Mesendoderm (in vitro differentiated cells): ENCODE data around the gene PCDHGA7.
"Not testable (repeated sequence)": the region's sequence is repeated elsewhere in the genome, so short reads cannot be mapped to it uniquely, and the experiment has no call there.

Source experiments
- DNase-seq: peaks from one replicate; pipeline ENCODE4 v3.0.0; 2013
- H2AK5ac ChIP-seq: 2 replicates; pipeline ENCODE4 v1.6.1; 2013; ENCODE audit warnings: low read length, inconsistent platforms
- H2BK120ac ChIP-seq: 2 replicates; pipeline ENCODE4 v1.6.1; 2013; ENCODE audit warnings: low read depth, mild to moderate bottlenecking, low read length, moderate library complexity, mixed read lengths
- H2BK15ac ChIP-seq: replicated peaks from 2 replicates; pipeline ENCODE4 v1.6.1; 2013; ENCODE audit warnings: low read depth, mild to moderate bottlenecking, moderate library complexity
- H2BK5ac ChIP-seq: 2 replicates; pipeline ENCODE4 v1.6.1; 2013; ENCODE audit warnings: low read length, inconsistent platforms
- H3K18ac ChIP-seq: 2 replicates; pipeline ENCODE4 v1.6.1; 2013; ENCODE audit warnings: mild to moderate bottlenecking, low read length, mixed read lengths
- H3K23ac ChIP-seq: one replicate; pipeline ENCODE4 v1.6.1; 2013; ENCODE audit warnings: low read length
- H3K27ac ChIP-seq: 2 replicates; pipeline ENCODE4 v1.5.1; 2013; ENCODE audit warnings: low read depth, mild to moderate bottlenecking, inconsistent platforms, low read length, moderate library complexity
- H3K27me3 ChIP-seq: 2 replicates; pipeline ENCODE4 v1.6.1; 2013; ENCODE audit warnings: low read length, control low read depth, mild to moderate bottlenecking, inconsistent platforms; ENCODE audit not compliant: insufficient read depth, poor library complexity
- H3K36me3 ChIP-seq: 2 replicates; pipeline ENCODE4 v1.6.1; 2013; ENCODE audit warnings: low read length, inconsistent platforms; ENCODE audit not compliant: control insufficient read depth, insufficient read depth
- H3K4ac ChIP-seq: one replicate; pipeline ENCODE4 v1.6.1; 2013; ENCODE audit warnings: low read depth, mild to moderate bottlenecking, low read length, moderate library complexity
- H3K4me1 ChIP-seq: 2 replicates; pipeline ENCODE4 v1.6.1; 2013; ENCODE audit warnings: low read depth, low read length, inconsistent platforms; ENCODE audit not compliant: control insufficient read depth
- H3K4me2 ChIP-seq: 2 replicates; pipeline ENCODE4 v1.6.1; 2013; ENCODE audit warnings: low read length
- H3K4me3 ChIP-seq: 2 replicates; pipeline ENCODE4 v1.5.1; 2013; ENCODE audit warnings: mild to moderate bottlenecking, low read length
- H3K56ac ChIP-seq: one replicate; pipeline ENCODE4 v1.6.1; 2013; ENCODE audit warnings: low read length
- H3K79me1 ChIP-seq: 2 replicates; pipeline ENCODE4 v1.6.1; 2013; ENCODE audit warnings: low read length, inconsistent platforms
- H3K79me2 ChIP-seq: 2 replicates; pipeline ENCODE4 v1.6.1; 2013; ENCODE audit warnings: mild to moderate bottlenecking, low read length; ENCODE audit not compliant: control insufficient read depth, insufficient read depth
- H3K9ac ChIP-seq: 2 replicates; pipeline ENCODE4 v1.6.1; 2013; ENCODE audit warnings: low read length, inconsistent platforms
- H4K5ac ChIP-seq: one replicate; pipeline ENCODE4 v1.6.1; 2013; ENCODE audit warnings: low read length
- H4K8ac ChIP-seq: one replicate; pipeline ENCODE4 v1.6.1; 2013; ENCODE audit warnings: low read depth, mild to moderate bottlenecking, control low read depth, low read length, moderate library complexity
- WGBS: extraction: QIAGEN DNeasy Blood & Tissue Kit; methylation state at CpG from one replicate; pipeline ENCODE4 v1.1.7; 2013; ENCODE audit warnings: low lambda C conversion rate, missing lambda C conversion rate; ENCODE audit not compliant: insufficient coverage; ENCODE audit errors: extremely low coverage; 5-methylcytosine and 5-hydroxymethylcytosine counted together

The PCDHGA7 gene

GRCh38 chr5:141393267-141393666, 10.7 kb downstream of the PCDHGA7 start:
- no peak overlapping the region for H2AK5ac ChIP-seq
- H4K8ac ChIP-seq: no peak overlapping the region
- H2BK5ac ChIP-seq: no peak overlapping the region
- no peak overlapping the region for H2BK120ac ChIP-seq
- no peak overlapping the region for H2BK15ac ChIP-seq
- H3K4me3 ChIP-seq: no peak overlapping the region
- no peaks in the 10 kb centered on the region for H3K79me1 ChIP-seq
- no peak overlapping the region for H3K9ac ChIP-seq
- no peaks in the 10 kb centered on the region for H3K79me2 ChIP-seq
- no peaks in the 10 kb centered on the region for H3K27me3 ChIP-seq
- WGBS: no CpG with 5 or more reads among the region's 21 CpGs
- H4K5ac ChIP-seq: no peak overlapping the region
- no peaks in the 10 kb centered on the region for H3K36me3 ChIP-seq
- no peak for DNase-seq
- H3K4me2 ChIP-seq: no peak overlapping the region
- H3K4me1 ChIP-seq: no peaks in the 10 kb centered on the region
- no peak overlapping the region for H3K56ac ChIP-seq
- no peak overlapping the region for H3K27ac ChIP-seq
- H3K18ac ChIP-seq: no peak overlapping the region
- H3K23ac ChIP-seq: no peak overlapping the region
- H3K4ac ChIP-seq: no peak overlapping the region

GRCh38 chr5:141394401-141395187, 12.1 kb downstream of the PCDHGA7 start:
- H3K23ac ChIP-seq, H3K27me3 ChIP-seq, H3K4me2 ChIP-seq, H4K8ac ChIP-seq, H3K18ac ChIP-seq, H4K5ac ChIP-seq, H2BK120ac ChIP-seq, H3K36me3 ChIP-seq, H3K9ac ChIP-seq, H2BK5ac ChIP-seq, H3K27ac ChIP-seq, H3K4me3 ChIP-seq, H2AK5ac ChIP-seq, H2BK15ac ChIP-seq, H3K79me1 ChIP-seq, H3K79me2 ChIP-seq, H3K4ac ChIP-seq, H3K56ac ChIP-seq, DNase-seq, H3K4me1 ChIP-seq: not testable (repeated sequence)
- WGBS: no CpG with 5 or more reads among the region's 53 CpGs

- not testable (repeated sequence) for H3K27ac ChIP-seq, H4K5ac ChIP-seq, H2BK120ac ChIP-seq, H3K23ac ChIP-seq, H3K79me1 ChIP-seq, H4K8ac ChIP-seq, H3K4me3 ChIP-seq, H2BK15ac ChIP-seq, H3K79me2 ChIP-seq, DNase-seq, H3K36me3 ChIP-seq, H3K18ac ChIP-seq, H3K56ac ChIP-seq, H3K4ac ChIP-seq, H3K9ac ChIP-seq, H3K27me3 ChIP-seq, H3K4me2 ChIP-seq, H2AK5ac ChIP-seq, H2BK5ac ChIP-seq, H3K4me1 ChIP-seq
- 100% methylated on average over 1 of the region's 43 CpGs for WGBS
Observed at GRCh38 chr5:141397756-141398551, 15.4 kb downstream of the PCDHGA7 start, which contains the start of gene PCDHGB5. PCDHGB5 (plus strand) TSS chr5:141397947; CDS start chr5:141398128, 181 bp downstream.

- Histone ChIP-seq H3K36me3 (no peaks in the 10 kb centered on the region), H3K4me2 (no peak overlapping the region), H3K18ac (no peak overlapping the region), H2BK15ac (no peak overlapping the region), H3K4me1 (no peaks in the 10 kb centered on the region), H3K4me3 (no peak overlapping the region), H3K27me3 (no peaks in the 10 kb centered on the region), H3K56ac (no peak overlapping the region), H3K4ac (no peak overlapping the region), H4K8ac (no peak overlapping the region), H3K79me2 (no peaks in the 10 kb centered on the region), H2BK5ac (no peak overlapping the region), H3K23ac (no peak overlapping the region), H4K5ac (no peak overlapping the region), H3K79me1 (no peaks in the 10 kb centered on the region), H2BK120ac (no peak overlapping the region), H2AK5ac (no peak overlapping the region), H3K27ac (no peak overlapping the region), H3K9ac (no peak overlapping the region)
- no peak for DNase-seq
- WGBS: no CpG with 5 or more reads among the region's 15 CpGs
Observed at GRCh38 chr5:141398608-141399007, 16.1 kb downstream of the PCDHGA7 start.

- Histone ChIP-seq H2BK15ac (no peak overlapping the region), H3K4me2 (no peak overlapping the region), H2AK5ac (no peak overlapping the region), H2BK5ac (no peak overlapping the region), H3K18ac (no peak overlapping the region), H3K9ac (no peak overlapping the region), H3K79me2 (no peaks in the 10 kb centered on the region), H3K23ac (no peak overlapping the region), H3K79me1 (no peaks in the 10 kb centered on the region), H3K4me3 (no peak overlapping the region), H3K56ac (no peak overlapping the region), H3K36me3 (no peaks in the 10 kb centered on the region), H4K8ac (no peak overlapping the region), H3K27me3 (no peaks in the 10 kb centered on the region), H3K4ac (no peak overlapping the region), H3K27ac (no peak overlapping the region), H4K5ac (no peak overlapping the region), H3K4me1 (no peaks in the 10 kb centered on the region), H2BK120ac (no peak overlapping the region)
- no CpG with 5 or more reads among the region's 61 CpGs for WGBS
- no peak for DNase-seq
Observed at GRCh38 chr5:141399555-141400258, 17.2 kb downstream of the PCDHGA7 start.
